Vagina (tissue), 2 donors: ENCODE measurements around the gene NDUFAF8.

Source experiments
- POLR2A ChIP-seq, 2 donors: fragments of 450-650 bp; IDR thresholded peaks; one replicate each; pipeline ENCODE4 v1.6.1; 2017; ENCODE audit warnings: antibody characterized with exemption in 2 of 2, mild to moderate bottlenecking in 2 of 2, moderate library complexity in 2 of 2
- TF ChIP-seq, protein P1 (sequence below), 3 experiments: fragments of 450-650 bp in 2 of 3; fragments of 200-600 bp in 1 of 3; sonication (generic) in 1 of 3; IDR thresholded peaks; one replicate each; pipeline ENCODE4 v1.5.1; 2017 to 2019; ENCODE audit warnings: antibody characterized with exemption in 3 of 3, mild to moderate bottlenecking in 2 of 3, moderate library complexity in 2 of 3

DNA sequence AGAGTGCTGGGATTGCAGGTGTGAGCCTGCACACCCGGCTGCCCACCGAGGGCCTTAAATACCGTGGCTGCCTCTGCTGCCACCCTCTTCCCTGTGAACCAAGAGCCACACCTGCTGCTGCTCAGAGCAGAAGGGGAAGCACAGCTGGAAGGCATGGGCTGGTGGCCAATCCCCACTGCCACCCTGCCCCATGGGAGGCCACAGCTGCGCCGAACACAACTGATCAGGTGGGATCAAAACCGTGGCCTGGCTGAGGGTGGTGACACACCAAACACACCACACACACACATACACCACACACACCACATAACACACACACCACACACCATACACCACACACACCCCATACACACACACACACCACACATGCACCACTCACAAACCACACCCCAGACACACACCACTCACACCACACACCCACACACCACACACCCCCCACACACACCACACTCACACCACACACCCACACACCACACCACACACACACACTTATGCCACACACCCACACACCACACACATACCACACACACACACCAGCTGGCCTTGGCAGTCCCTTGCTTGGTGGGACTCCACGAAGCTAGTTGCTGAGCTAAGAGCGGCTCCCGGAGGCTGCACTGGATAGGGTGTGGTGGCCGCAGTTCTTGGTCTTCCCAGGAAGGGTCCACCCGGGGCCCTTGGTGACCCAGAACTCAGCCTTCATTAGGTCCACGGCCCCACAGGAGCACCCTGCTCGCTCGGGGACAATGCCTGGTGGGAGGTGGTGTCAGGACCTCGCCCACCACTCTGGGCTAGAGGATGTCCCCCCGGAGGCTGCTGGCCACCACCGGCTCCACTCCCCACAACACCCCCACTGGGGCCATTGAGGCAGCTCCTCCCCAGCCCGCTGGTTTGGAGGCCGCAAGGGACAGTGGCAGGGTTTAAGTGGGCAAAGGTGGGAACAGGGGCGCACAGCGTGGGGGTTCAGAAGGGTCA is 31.2 kb upstream of the NDUFAF8 start:
- TF ChIP-seq, protein P1, sequence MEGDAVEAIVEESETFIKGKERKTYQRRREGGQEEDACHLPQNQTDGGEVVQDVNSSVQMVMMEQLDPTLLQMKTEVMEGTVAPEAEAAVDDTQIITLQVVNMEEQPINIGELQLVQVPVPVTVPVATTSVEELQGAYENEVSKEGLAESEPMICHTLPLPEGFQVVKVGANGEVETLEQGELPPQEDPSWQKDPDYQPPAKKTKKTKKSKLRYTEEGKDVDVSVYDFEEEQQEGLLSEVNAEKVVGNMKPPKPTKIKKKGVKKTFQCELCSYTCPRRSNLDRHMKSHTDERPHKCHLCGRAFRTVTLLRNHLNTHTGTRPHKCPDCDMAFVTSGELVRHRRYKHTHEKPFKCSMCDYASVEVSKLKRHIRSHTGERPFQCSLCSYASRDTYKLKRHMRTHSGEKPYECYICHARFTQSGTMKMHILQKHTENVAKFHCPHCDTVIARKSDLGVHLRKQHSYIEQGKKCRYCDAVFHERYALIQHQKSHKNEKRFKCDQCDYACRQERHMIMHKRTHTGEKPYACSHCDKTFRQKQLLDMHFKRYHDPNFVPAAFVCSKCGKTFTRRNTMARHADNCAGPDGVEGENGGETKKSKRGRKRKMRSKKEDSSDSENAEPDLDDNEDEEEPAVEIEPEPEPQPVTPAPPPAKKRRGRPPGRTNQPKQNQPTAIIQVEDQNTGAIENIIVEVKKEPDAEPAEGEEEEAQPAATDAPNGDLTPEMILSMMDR (IDR thresholded peaks at IDR 0.05) = no peak
- no peak for TF ChIP-seq POLR2A (IDR thresholded peaks at IDR 0.05)
